Astrocyte (in vitro differentiated cells and primary cell): ENCODE data around the gene C3. TPM values are rescaled to one million over a fixed set of nuclear protein-coding genes. Genes with fewer than 3 reads are reported as not detected.

Source experiments
- DNase-seq: peaks from one replicate; pipeline ENCODE4 v3.0.0-alpha.2; 2010; ENCODE audit warnings: low read depth
- FAIRE-seq: peaks from 2 replicates; lab custom pipeline; 2011; peaks lifted over from hg19 to GRCh38; lab: Jason Lieb, UNC
- H2AFZ ChIP-seq: 2 replicates; pipeline ENCODE4 v1.6.0; 2012; ENCODE audit warnings: low read depth, low read length, inconsistent platforms
- H3K27ac ChIP-seq: 2 replicates; pipeline ENCODE4 v1.5.1; 2011; ENCODE audit warnings: low read depth, low read length, inconsistent platforms
- H3K27me3 ChIP-seq: 2 replicates; pipeline ENCODE4 v1.6.0; 2011; ENCODE audit warnings: low read length, inconsistent platforms; ENCODE audit not compliant: insufficient read depth
- H3K36me3 ChIP-seq: 2 replicates; pipeline ENCODE4 v1.5.1; 2011; ENCODE audit warnings: low read length, inconsistent platforms; ENCODE audit not compliant: insufficient read depth
- H3K4me1 ChIP-seq: 2 replicates; pipeline ENCODE4 v1.5.1; 2011; ENCODE audit warnings: low read length, inconsistent platforms; ENCODE audit not compliant: insufficient read depth
- H3K4me2 ChIP-seq: 2 replicates; pipeline ENCODE4 v1.6.0; 2012; ENCODE audit warnings: low read length, inconsistent platforms
- H3K4me3 ChIP-seq: 2 replicates; pipeline ENCODE4 v1.5.1; 2011; ENCODE audit warnings: low read depth, mild to moderate bottlenecking, low read length, inconsistent platforms; ENCODE audit not compliant: insufficient read depth
- H3K79me2 ChIP-seq: 2 replicates; pipeline ENCODE4 v1.6.0; 2012; ENCODE audit warnings: mild to moderate bottlenecking, low read length, inconsistent platforms; ENCODE audit not compliant: insufficient read depth
- H3K9ac ChIP-seq: 2 replicates; pipeline ENCODE4 v1.6.0; 2012; ENCODE audit warnings: mild to moderate bottlenecking, low read length, inconsistent platforms
- H3K9me3 ChIP-seq: 2 replicates; pipeline ENCODE4 v1.5.1; 2012; ENCODE audit warnings: low read depth, mild to moderate bottlenecking, low read length, inconsistent platforms; ENCODE audit not compliant: insufficient read depth
- H4K20me1 ChIP-seq: 2 replicates; pipeline ENCODE4 v1.6.0; 2012; ENCODE audit warnings: low read length, inconsistent platforms; ENCODE audit not compliant: insufficient read depth
- H3K27ac Mint-ChIP-seq: one replicate; pipeline ENCODE4 v1.8.0; 2021; ENCODE audit warnings: mild to moderate bottlenecking, mixed read lengths; ENCODE audit not compliant: unreplicated experiment
- H3K27me3 Mint-ChIP-seq: one replicate; pipeline ENCODE4 v1.8.0; 2021; ENCODE audit warnings: low read depth, mixed read lengths; ENCODE audit not compliant: unreplicated experiment
- H3K36me3 Mint-ChIP-seq: one replicate; pipeline ENCODE4 v1.8.0; 2021; ENCODE audit warnings: low read depth, mixed read lengths; ENCODE audit not compliant: unreplicated experiment
- H3K4me1 Mint-ChIP-seq: one replicate; pipeline ENCODE4 v1.8.0; 2021; ENCODE audit warnings: low read depth, mixed read lengths; ENCODE audit not compliant: unreplicated experiment
- H3K4me3 Mint-ChIP-seq: one replicate; pipeline ENCODE4 v1.8.0; 2021; ENCODE audit warnings: mild to moderate bottlenecking, moderate library complexity, mixed read lengths; ENCODE audit not compliant: unreplicated experiment
- H3K9me3 Mint-ChIP-seq: one replicate; pipeline ENCODE4 v1.8.0; 2021; ENCODE audit warnings: mild to moderate bottlenecking, mixed read lengths; ENCODE audit not compliant: unreplicated experiment
- EZH2 ChIP-seq: IDR thresholded peaks from 2 replicates; pipeline ENCODE4 v1.6.1; 2012; ENCODE audit warnings: mild to moderate bottlenecking, low read length, inconsistent platforms; ENCODE audit not compliant: insufficient read depth
- total RNA-seq: library from RNA; stranded (reverse); gene quantifications from 2 replicates; pipeline ENCODE4 v1.2.1, GENCODE V29; 2021
- TF ChIP-seq, protein P1 (sequence below): IDR thresholded peaks from 2 replicates; pipeline ENCODE4 v1.5.1; 2011; ENCODE audit warnings: low read depth, mild to moderate bottlenecking, inconsistent platforms, low read length, moderate library complexity; ENCODE audit not compliant: insufficient read depth

C3 gene
- total RNA-seq, 1 donor from 2014 or later, result 2.4 TPM

DNA sequence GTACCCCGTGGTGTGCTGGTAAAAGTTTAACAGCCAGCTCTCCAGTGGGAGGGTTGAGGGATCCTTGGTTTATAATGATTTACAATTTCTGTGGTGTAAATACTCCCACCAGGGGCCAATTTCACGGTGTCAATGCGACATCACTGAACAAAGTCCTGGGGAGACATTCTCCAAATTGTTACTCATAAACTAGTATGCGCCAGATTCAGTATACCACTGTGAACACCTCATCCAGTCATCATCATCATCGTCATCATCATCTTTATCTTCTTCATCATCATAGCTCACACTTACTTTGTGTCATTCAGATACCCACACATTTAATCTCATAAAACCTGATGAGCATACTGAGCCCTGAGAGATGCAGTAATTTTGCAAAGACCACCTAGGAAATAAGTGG, 33.3 kb downstream of the C3 start:
- Mint-ChIP-seq H3K4me3 (no peak overlapping the region), H3K27me3 (peaks cover 3% of the 10 kb centered on the region), H3K27ac (no peak overlapping the region), H3K4me1 (no peaks in the 10 kb centered on the region), H3K9me3 (peaks cover 25% of the 10 kb centered on the region), H3K36me3 (no peaks in the 10 kb centered on the region)
- H3K27ac ChIP-seq, result no peak overlapping the region
- H3K4me2 ChIP-seq, result no peak overlapping the region
- FAIRE-seq (no peak), DNase-seq (no peak)
- no peaks in the 10 kb centered on the region for H3K36me3 ChIP-seq
- no peaks in the 10 kb centered on the region for H3K27me3 ChIP-seq
- H3K79me2 ChIP-seq, result no peaks in the 10 kb centered on the region
- H2AFZ ChIP-seq, result no peak overlapping the region
- H3K9me3 ChIP-seq, result peaks cover 4% of the 10 kb centered on the region
- H4K20me1 ChIP-seq, result no peaks in the 10 kb centered on the region
- no peak overlapping the region for H3K9ac ChIP-seq
- no peaks in the 10 kb centered on the region for H3K4me1 ChIP-seq
- TF ChIP-seq, protein P1, sequence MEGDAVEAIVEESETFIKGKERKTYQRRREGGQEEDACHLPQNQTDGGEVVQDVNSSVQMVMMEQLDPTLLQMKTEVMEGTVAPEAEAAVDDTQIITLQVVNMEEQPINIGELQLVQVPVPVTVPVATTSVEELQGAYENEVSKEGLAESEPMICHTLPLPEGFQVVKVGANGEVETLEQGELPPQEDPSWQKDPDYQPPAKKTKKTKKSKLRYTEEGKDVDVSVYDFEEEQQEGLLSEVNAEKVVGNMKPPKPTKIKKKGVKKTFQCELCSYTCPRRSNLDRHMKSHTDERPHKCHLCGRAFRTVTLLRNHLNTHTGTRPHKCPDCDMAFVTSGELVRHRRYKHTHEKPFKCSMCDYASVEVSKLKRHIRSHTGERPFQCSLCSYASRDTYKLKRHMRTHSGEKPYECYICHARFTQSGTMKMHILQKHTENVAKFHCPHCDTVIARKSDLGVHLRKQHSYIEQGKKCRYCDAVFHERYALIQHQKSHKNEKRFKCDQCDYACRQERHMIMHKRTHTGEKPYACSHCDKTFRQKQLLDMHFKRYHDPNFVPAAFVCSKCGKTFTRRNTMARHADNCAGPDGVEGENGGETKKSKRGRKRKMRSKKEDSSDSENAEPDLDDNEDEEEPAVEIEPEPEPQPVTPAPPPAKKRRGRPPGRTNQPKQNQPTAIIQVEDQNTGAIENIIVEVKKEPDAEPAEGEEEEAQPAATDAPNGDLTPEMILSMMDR, result no peak
- no peak for TF ChIP-seq EZH2
- no peak overlapping the region for H3K4me3 ChIP-seq

DNA sequence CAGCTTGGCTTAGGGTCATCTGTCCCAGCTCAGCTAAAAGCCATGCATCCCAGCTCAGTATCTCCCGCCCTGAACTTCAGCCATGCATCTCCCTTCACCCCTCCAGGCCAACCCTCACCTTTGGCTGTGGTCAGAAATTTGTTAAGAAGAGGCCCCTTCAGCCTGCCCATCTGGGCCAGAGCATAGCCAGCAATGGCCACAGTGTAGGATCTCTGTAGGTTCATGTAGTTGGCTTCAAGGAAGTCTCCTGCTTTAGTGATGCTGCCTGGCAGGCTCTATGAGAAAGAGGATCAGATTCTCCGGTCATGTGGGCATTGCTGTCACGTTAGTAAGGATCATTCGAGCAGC, 33.8 kb downstream of the C3 start:
- no peak overlapping the region for H3K27ac ChIP-seq
- H2AFZ ChIP-seq, result no peak overlapping the region
- no peak overlapping the region for H3K4me2 ChIP-seq
- no peak overlapping the region for H3K4me3 ChIP-seq
- Mint-ChIP-seq H3K4me1 (no peaks in the 10 kb centered on the region), H3K4me3 (no peak overlapping the region), H3K27me3 (peaks cover 3% of the 10 kb centered on the region), H3K9me3 (peaks cover 26% of the 10 kb centered on the region), H3K36me3 (no peaks in the 10 kb centered on the region), H3K27ac (no peak overlapping the region)
- DNase-seq (no peak), FAIRE-seq (no peak)
- peaks cover 4% of the 10 kb centered on the region for H3K9me3 ChIP-seq
- no peaks in the 10 kb centered on the region for H3K79me2 ChIP-seq
- no peak overlapping the region for H3K9ac ChIP-seq
- no peaks in the 10 kb centered on the region for H3K36me3 ChIP-seq
- no peaks in the 10 kb centered on the region for H3K4me1 ChIP-seq
- H4K20me1 ChIP-seq, result no peaks in the 10 kb centered on the region
- no peaks in the 10 kb centered on the region for H3K27me3 ChIP-seq
- no peak for TF ChIP-seq EZH2
- TF ChIP-seq, protein P1, result no peak

DNA sequence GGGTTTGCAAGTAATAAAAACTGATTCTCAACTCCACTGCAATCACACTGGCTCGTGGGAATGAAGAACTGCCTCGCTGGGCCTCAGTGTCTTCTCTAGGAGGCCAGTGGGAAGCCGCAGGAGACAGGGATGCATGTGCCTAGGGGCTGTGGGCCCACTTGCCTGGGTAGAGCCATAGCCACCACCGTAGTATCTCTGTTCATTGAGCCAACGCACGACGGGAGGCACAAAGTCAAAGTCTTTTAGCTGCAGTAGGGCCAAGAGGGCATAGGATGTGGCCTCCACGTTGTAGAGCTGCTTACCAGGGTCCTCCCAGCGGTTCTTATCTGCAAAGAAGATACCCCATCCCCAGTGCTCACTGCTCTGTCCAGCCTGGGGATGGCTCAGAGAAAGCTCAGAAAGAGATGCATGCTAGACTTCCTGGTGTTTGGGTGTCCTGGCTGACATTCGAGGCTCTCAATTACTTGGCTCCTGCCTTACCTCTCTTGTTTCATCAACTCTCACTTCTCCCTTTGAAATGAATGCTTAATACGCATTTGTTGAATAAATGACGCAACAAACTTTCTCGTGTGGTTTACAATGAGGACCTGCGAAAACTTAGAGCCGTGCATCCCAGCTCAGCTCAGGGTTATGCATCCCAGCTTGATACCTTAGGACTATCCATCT, 34.4 kb downstream of the C3 start:
- no peak for FAIRE-seq
- Mint-ChIP-seq H3K36me3 (no peaks in the 10 kb centered on the region), H3K27ac (no peak overlapping the region), H3K4me1 (no peaks in the 10 kb centered on the region), H3K4me3 (no peak overlapping the region), H3K9me3 (peaks cover 23% of the 10 kb centered on the region), H3K27me3 (peaks cover 3% of the 10 kb centered on the region)
- peaks cover 4% of the 10 kb centered on the region for H3K9me3 ChIP-seq
- no peaks in the 10 kb centered on the region for H3K27me3 ChIP-seq
- no peaks in the 10 kb centered on the region for H3K79me2 ChIP-seq
- no peaks in the 10 kb centered on the region for H4K20me1 ChIP-seq
- H3K36me3 ChIP-seq, result no peaks in the 10 kb centered on the region
- H3K4me1 ChIP-seq, result no peaks in the 10 kb centered on the region
- TF ChIP-seq, protein P1, result no peak
- TF ChIP-seq EZH2, result no peak
- no peak overlapping the region for H3K4me2 ChIP-seq
- DNase-seq, result no peak
- H3K4me3 ChIP-seq, result no peak overlapping the region
- no peak overlapping the region for H3K27ac ChIP-seq
- H3K9ac ChIP-seq, result no peak overlapping the region
- H2AFZ ChIP-seq, result no peak overlapping the region
